H1 (cell line): ENCODE results near the gene LPP. TPM values are rescaled to one million over a fixed set of nuclear protein-coding genes. Genes with fewer than 3 reads are reported as not detected.

ENCODE experiments used
- EP300 ChIP-seq, 2 experiments: IDR thresholded peaks; 1 replicate in 1 of 2; 2 replicates in 1 of 2; pipeline ENCODE4 v1.6.1; 2011 to 2012; ENCODE audit warnings: low read depth in 2 of 2, low read length in 2 of 2, mild to moderate bottlenecking in 2 of 2, borderline replicate concordance in 1 of 2, inconsistent platforms in 1 of 2, moderate library complexity in 1 of 2
- SIRT6 ChIP-seq: IDR thresholded peaks from one replicate; pipeline ENCODE4 v1.7.1; 2012; ENCODE audit warnings: low read length, inconsistent platforms
- polyA plus RNA-seq, 7 experiments: library from polyadenylated mRNA; depleted of rRNA in 3 of 7; stranded (reverse) in 5 of 7; unstranded in 2 of 7; fragments of >200 nt in 5 of 7; fragments of 200-250 nt in 2 of 7; gene quantifications; 1 replicate in 5 of 7; 2 replicates in 1 of 7; 4 replicates in 1 of 7; pipeline versions ENCODE4 v1.2.1 to v1.2.3, GENCODE V29; 2011 to 2013; ENCODE audit warnings: missing spikeins in 2 of 7, mixed read lengths in 2 of 7
- total RNA-seq: library from RNA; stranded (reverse); fragmentation: NEBNext Ultra II Directional; extraction: Animal tissue kit (Norgen Biotek cat#: 25700); gene quantifications from 2 replicates; pipeline ENCODE4 v1.2.1, GENCODE V29; 2021

LPP gene
- total and polyA plus RNA-seq, 2 of the 8 experiments (the other 6 are each of a cell fraction or from before 2014, with no cell fraction given): 10.0 to 53.3 TPM

GRCh38 chr3:188685789-188686188 is 531.8 kb downstream of the LPP start (continued):
- TF ChIP-seq EP300 (IDR thresholded peaks at IDR 0.05; ENCODE audit: borderline replicate concordance in 1 of 2, low read depth in 2 of 2, low read length in 2 of 2) (no peak), SIRT6 (no peak)
